T-helper 2 cell treated with Interferon-gamma antibody and Interleukin-4, amounts not matched to agents 5 μg/mL and 100 μg/mL, for 36 hours (primary cell): ENCODE measurements around the gene ALCAM.
A peak's percentile ranks its signal among the peaks of the same experiment; 100 is the strongest.

Experiments used
- DNase-seq: peaks from one replicate; pipeline ENCODE4 v3.0.0; 2021; ENCODE audit warnings: low spot score
- H3K27ac Mint-ChIP-seq: one replicate; pipeline ENCODE4 v1.8.0; 2021; ENCODE audit warnings: mild to moderate bottlenecking, mixed read lengths
- H3K27me3 Mint-ChIP-seq: one replicate; pipeline ENCODE4 v1.8.0; 2021; ENCODE audit warnings: low read depth, mixed read lengths
- H3K36me3 Mint-ChIP-seq: one replicate; pipeline ENCODE4 v1.8.0; 2021; ENCODE audit warnings: low read depth, mixed read lengths
- H3K4me1 Mint-ChIP-seq: one replicate; pipeline ENCODE4 v1.8.0; 2021; ENCODE audit warnings: low read depth, mixed read lengths
- H3K4me3 Mint-ChIP-seq: one replicate; pipeline ENCODE4 v1.8.0; 2022; ENCODE audit warnings: mild to moderate bottlenecking, moderate library complexity, mixed read lengths
- H3K9me3 Mint-ChIP-seq: one replicate; pipeline ENCODE4 v1.8.0; 2021; ENCODE audit warnings: mixed read lengths

Gene ALCAM

DNA sequence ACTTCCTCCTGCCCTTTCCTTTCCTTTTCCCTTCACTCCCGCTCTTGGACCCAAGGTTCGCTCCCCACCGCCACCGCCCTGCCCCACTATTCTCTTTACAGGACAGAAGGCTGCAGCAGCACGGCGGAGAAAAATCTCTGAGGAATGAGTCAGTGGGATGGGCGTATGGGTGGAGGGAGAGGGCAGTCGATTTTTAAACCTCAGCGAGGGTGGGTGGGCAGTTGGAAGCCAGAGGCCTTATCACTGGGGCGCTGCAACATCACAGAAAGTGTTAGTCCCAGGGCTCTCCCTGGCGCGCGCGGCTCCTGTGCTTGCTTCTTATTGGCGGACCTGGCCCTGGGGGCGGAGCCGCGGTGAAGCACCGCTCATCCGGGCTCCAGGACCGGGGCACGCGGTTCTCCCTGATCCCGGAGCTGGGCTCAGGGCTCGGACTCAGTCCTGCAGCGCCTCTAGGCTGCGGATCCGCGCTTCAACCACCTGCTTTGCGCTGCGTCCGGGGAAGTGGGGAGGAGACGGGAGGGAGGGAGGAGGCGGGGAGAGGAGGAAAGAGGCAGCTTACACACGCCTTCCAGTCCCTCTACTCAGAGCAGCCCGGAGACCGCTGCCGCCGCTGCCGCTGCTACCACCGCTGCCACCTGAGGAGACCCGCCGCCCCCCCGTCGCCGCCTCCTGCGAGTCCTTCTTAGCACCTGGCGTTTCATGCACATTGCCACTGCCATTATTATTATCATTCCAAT, at the start of gene ALCAM:
TSS of gene ALCAM (plus strand) at position 584 of the 737 bp plus-strand sequence.
- no peaks in the 10 kb centered on the region for H3K36me3 Mint-ChIP-seq
- H3K9me3 Mint-ChIP-seq, result no peaks in the 10 kb centered on the region
- H3K27me3 Mint-ChIP-seq, result peaks cover 31% of the 10 kb centered on the region
- peaks cover 32% of the 10 kb centered on the region for H3K4me1 Mint-ChIP-seq
- peak; percentile 89 for DNase-seq
- H3K27ac Mint-ChIP-seq, result peak within 1 kb of the TSS; percentile 96
- H3K4me3 Mint-ChIP-seq, result peak within 1 kb of the TSS; percentile 94

DNA sequence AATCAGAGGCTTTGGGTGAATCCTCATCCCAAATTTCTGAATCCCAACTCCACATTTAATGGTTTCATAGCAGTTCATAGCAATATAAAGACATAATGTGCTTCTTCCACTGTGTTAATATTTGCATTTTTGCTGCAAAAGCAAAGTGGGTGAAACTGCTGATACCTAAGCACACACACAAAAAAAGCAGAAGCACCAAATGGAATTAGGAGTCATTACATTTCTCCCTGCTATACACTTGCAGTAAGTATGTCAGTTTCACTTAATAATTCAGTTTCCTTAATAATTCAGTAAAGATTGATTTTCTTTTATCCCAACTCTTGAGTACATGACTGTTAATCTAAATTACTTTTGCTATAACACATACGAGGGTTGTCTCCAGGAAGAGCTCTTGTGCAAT, 48.9 kb upstream of the ALCAM start:
- no peak overlapping the region for H3K27ac Mint-ChIP-seq
- H3K4me1 Mint-ChIP-seq, result no peaks in the 10 kb centered on the region
- H3K9me3 Mint-ChIP-seq, result no peaks in the 10 kb centered on the region
- H3K27me3 Mint-ChIP-seq, result peaks cover 2% of the 10 kb centered on the region
- H3K36me3 Mint-ChIP-seq, result no peaks in the 10 kb centered on the region
- no peak for DNase-seq
- H3K4me3 Mint-ChIP-seq, result no peak overlapping the region

DNA sequence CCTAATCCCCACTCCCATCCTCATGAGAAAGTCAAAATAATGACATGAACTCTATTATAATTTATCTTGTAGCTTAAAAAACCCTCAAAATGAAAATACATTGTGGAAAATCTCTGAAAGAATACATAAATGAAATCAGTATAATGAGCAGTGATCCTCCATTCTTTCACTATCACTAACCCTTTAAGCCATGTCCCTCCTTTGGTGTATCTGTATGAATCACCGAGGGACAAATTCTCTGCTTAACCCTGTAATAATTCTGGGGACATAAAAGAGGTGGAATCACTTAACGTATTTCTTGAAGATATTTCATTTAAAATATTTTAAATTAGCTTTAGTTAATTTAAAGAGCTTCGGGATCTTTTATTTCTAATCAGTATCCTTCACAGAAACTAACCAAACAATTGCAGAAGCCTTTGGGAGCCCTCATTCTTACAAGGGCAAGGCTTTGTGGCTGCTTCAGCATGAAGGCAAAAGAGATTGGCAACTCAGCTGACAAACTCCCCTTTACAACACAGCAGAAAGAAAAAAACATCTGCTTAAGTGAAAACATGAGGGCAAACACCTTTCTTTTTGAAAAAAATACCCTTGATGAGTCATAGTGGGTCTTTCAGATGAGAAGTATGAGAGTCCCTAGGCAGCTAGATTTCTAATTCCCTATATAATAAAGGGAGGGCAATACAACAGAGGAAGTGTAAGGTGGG, 44.0 kb upstream of the ALCAM start:
- no peaks in the 10 kb centered on the region for H3K36me3 Mint-ChIP-seq
- H3K27ac Mint-ChIP-seq, result no peak overlapping the region
- H3K4me3 Mint-ChIP-seq, result no peak overlapping the region
- H3K27me3 Mint-ChIP-seq, result peaks cover 2% of the 10 kb centered on the region
- no peaks in the 10 kb centered on the region for H3K4me1 Mint-ChIP-seq
- no peaks in the 10 kb centered on the region for H3K9me3 Mint-ChIP-seq
- no peak for DNase-seq

DNA sequence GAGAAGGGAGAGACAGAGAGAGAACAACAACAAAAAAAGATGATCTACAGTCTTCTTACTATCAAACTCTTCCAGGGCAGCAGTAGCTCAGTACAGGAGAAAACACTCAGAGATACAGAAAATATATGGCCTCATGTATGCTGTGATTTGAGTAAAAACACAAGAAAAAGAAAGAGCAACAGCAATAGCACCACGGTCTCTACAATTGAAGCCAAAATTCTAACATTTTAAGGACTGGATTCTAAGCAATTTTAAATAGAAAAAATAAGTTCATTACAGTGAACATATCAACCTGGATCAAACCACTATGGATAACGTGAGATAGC, 43.5 kb upstream of the ALCAM start:
- no peak for DNase-seq
- H3K27me3 Mint-ChIP-seq, result no peaks in the 10 kb centered on the region
- no peaks in the 10 kb centered on the region for H3K9me3 Mint-ChIP-seq
- H3K36me3 Mint-ChIP-seq, result no peaks in the 10 kb centered on the region
- no peak overlapping the region for H3K27ac Mint-ChIP-seq
- H3K4me1 Mint-ChIP-seq, result no peaks in the 10 kb centered on the region
- H3K4me3 Mint-ChIP-seq, result no peak overlapping the region

DNA sequence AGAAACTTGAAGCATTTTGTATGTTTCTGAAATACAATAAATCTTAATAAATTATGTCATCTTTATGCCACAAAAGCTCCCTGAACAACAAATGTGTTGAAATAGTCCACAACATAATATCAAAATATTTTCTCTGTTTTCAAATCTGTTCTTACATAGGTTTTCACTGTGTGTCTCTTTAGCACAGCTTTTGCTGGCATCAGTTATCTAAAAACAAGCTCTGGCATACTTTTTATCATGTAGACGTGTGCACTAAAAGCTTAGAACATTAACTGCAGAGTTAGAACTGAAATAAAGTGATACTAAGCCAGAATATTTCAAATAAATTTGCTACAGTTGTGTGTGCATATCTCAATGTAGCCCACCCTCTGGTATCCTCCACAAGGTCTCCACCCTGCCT, 41.8 kb upstream of the ALCAM start:
- no peaks in the 10 kb centered on the region for H3K4me1 Mint-ChIP-seq
- H3K4me3 Mint-ChIP-seq, result no peak overlapping the region
- H3K27me3 Mint-ChIP-seq, result no peaks in the 10 kb centered on the region
- H3K9me3 Mint-ChIP-seq, result no peaks in the 10 kb centered on the region
- no peak overlapping the region for H3K27ac Mint-ChIP-seq
- no peaks in the 10 kb centered on the region for H3K36me3 Mint-ChIP-seq
- DNase-seq, result no peak

DNA sequence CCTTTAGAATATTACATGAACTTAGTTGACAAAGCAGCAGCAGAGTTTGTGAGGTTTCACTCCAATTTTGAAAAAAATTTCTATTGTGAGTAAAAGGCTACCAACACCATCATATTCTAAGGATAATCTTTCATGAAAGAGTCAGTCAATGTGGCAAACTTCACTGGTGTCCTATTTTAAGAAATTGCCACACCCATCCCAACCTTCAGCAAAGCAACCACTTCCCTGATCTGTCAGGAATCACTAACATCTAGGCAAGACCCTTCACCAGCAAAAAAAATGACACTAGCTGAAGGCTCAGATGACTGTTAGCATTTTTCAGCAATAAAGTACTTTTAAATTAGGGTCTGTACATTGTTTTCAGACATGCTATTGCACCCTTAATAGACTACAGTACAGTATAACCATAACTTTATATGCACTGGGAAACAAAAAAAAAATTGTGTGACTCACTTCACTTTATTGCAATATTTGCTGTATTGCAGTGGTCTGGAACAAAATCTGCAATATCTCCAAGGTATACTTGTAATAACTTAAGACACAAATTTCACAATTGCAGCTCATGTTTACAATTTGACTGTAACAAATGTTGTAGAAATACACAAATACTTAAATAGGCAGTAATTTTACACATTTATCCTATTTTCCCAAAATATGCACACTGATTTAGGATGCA, 38.9 kb upstream of the ALCAM start:
- H3K4me1 Mint-ChIP-seq, result no peaks in the 10 kb centered on the region

DNA sequence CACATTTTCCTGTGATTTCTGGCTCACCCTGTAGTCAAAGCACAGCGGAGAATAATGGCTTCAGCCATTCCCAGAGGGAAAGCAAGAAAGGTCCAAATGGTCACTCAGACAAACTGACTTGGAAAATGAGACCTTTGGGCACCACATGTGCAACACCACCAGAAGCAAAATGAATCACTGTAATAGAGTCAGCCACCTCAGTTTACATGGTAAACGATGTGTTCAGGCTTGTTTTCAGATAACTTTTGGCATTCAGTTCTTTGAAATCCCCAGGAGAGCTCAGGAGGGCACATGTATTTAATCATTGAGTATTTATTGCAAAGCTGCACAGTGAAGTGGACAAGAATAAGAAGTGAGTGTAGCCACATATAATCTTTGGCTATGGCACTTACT, 38.4 kb upstream of the ALCAM start:
- Mint-ChIP-seq H3K4me3 (no peak overlapping the region), H3K27ac (no peak overlapping the region), H3K9me3 (no peaks in the 10 kb centered on the region), H3K36me3 (no peaks in the 10 kb centered on the region), H3K4me1 (no peaks in the 10 kb centered on the region), H3K27me3 (peaks cover 2% of the 10 kb centered on the region)
- DNase-seq, result no peak

More for the DNA sequence above, 38.9 kb upstream of the ALCAM start:
- no peak for DNase-seq
- H3K27me3 Mint-ChIP-seq, result no peaks in the 10 kb centered on the region
- H3K27ac Mint-ChIP-seq, result no peak overlapping the region
- H3K36me3 Mint-ChIP-seq, result no peaks in the 10 kb centered on the region
- H3K9me3 Mint-ChIP-seq, result no peaks in the 10 kb centered on the region
- H3K4me3 Mint-ChIP-seq, result no peak overlapping the region

DNA sequence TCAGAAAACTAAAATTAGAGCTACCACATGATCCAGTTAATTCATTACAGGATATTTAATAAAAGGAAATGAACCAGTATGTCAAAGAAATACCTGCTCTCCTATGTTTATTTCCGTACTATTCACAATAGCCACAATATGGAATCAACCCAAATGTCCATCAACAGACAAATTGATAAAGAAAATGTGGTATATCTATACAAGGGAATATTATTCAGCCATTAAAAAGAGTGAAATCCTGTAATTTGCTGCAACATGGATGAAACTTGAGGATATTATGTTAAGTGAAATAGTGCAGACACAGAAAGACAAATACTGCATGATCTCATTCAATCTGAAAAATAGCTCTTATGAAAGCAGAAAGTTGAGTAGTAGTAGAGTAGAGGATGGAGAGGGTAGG, 33.7 kb upstream of the ALCAM start:
- Mint-ChIP-seq H3K36me3 (no peaks in the 10 kb centered on the region), H3K27ac (no peak overlapping the region), H3K27me3 (peaks cover 5% of the 10 kb centered on the region), H3K9me3 (no peaks in the 10 kb centered on the region), H3K4me3 (no peak overlapping the region), H3K4me1 (peaks cover 5% of the 10 kb centered on the region)
- DNase-seq, result no peak

DNA sequence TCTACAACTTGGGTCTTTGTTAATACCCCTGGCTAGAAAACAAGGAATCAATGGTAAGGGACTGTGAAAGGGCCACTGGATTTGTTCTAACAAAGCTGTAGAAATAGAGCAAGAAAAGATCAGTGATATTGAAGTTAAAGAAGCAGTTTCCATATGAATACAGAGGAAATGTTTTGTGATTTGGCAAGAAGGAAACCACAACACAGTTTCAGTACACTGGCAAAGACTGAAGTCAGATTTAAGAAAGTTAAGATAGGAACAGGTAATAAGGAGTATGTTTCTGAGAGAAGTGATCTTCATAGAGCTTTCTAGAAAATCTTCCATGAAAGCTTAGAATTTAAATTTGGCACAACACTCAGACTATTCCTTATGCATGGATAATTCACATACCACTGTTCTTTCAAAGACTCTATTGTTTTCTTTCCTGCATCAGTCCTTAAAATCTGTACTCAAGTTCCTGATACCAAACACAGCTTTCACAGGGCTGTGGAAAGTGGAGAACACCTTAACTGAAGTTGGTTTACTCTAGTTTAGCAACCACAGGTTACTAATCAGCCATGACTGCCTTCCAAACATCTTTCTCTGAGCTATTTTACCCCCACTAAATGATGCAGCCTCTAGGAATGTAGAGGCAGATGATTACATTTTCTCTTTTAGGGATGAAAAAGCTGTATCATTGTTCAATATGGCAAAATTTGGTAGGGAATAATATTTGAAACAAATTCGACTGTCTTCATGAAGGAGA, 32.4 kb upstream of the ALCAM start:
- H3K27ac Mint-ChIP-seq, result no peak overlapping the region
- DNase-seq, result no peak
- no peak overlapping the region for H3K4me3 Mint-ChIP-seq
- H3K9me3 Mint-ChIP-seq, result no peaks in the 10 kb centered on the region
- peaks cover 5% of the 10 kb centered on the region for H3K4me1 Mint-ChIP-seq
- no peaks in the 10 kb centered on the region for H3K36me3 Mint-ChIP-seq
- H3K27me3 Mint-ChIP-seq, result peaks cover 5% of the 10 kb centered on the region

DNA sequence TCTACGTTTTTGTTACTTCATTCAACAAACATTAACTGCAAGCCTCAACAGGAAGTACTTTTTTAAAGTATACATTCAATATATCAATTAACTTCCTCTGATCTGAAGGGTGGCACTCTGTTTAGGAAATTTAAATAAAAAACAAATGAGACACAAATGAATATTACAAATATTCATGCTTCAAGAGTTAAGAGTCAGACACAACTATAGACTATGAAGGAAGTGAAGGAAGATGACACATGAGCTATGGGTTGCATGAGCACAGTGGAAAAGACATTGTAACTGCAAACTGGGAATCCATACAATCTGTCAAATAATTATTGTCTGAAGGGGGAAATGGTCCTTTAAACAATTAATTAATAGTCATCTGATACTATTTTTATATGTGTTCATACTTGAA, 26.8 kb upstream of the ALCAM start:
- Mint-ChIP-seq H3K27me3 (peaks cover 10% of the 10 kb centered on the region), H3K27ac (no peak overlapping the region), H3K4me1 (no peaks in the 10 kb centered on the region), H3K36me3 (no peaks in the 10 kb centered on the region), H3K4me3 (no peak overlapping the region), H3K9me3 (no peaks in the 10 kb centered on the region)
- DNase-seq, result no peak

DNA sequence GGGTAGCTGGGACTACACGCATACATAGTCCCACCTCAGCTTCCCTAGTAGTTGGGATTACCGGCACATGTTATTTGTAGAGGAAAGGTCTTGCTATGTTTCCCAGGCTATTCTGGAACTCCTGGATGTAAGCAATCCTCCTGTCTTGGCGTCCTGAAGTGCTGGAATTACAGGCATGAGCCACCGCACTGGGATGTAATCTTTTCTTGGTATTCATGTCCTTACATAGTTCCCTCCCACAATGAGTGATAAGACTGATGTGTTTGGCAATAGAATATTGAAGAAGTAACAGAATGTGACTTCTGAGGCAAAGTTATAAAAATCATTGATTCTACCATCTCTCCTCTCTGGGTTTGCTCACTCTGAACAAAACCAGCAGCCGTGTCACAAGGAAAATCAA, 22.7 kb upstream of the ALCAM start:
- H3K9me3 Mint-ChIP-seq, result no peaks in the 10 kb centered on the region

DNA sequence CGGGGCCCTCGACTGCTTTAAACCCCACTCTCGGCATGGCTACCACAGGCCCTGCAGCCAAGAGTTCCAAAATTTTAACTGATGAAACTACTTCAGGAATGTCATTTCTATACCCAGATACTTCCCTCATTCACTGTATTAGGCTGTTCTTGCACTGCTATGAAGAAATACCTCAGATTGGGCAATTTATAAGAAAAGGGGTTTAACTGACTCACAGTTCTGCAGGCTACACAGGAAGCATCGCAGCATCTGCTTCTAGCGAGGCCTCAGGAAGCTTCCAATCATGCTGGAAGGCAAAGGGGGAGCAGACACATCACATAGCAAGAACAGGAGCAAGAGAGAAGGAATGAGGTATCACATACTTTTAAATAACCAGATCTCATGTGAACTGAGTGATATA, 21.6 kb upstream of the ALCAM start:
- Mint-ChIP-seq H3K36me3 (no peaks in the 10 kb centered on the region), H3K4me3 (no peak overlapping the region), H3K4me1 (no peaks in the 10 kb centered on the region), H3K9me3 (no peaks in the 10 kb centered on the region), H3K27me3 (peaks cover 11% of the 10 kb centered on the region), H3K27ac (no peak overlapping the region)
- no peak for DNase-seq

More for the DNA sequence above, 22.7 kb upstream of the ALCAM start:
- Mint-ChIP-seq H3K27me3 (peaks cover 8% of the 10 kb centered on the region), H3K27ac (no peak overlapping the region), H3K4me3 (no peak overlapping the region), H3K4me1 (no peaks in the 10 kb centered on the region), H3K36me3 (no peaks in the 10 kb centered on the region)
- no peak for DNase-seq

DNA sequence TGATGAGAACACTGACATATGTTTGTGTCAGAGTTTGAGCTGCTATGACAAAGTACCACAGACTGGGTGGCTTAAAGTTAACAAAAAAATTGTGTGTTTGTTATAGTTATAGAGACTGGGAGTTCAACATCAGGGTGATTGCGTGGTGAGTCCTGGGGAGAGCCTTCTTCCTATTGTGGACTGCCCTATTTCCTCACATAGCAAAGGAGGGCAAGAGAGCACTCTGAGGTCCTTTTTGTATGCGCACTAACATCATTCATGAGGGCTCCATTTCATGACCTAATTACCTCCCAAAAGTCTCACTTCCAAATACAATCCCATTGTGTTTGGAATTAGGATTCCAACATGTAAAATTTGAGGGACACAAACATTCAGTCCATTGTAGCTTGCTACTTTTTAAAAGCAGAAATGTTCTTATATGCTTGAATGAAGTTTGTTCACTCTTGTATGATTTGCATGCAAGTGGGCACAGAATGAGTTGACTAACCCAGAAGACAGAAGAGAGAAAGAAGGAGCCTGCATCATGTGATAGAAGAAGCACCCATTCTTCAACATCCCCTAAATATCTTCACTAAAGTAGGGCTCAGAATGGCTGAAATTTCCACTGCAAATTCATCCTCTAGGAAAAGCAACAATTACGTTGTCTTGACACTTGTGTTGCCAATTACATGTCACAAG, 18.9 kb upstream of the ALCAM start:
- Mint-ChIP-seq H3K9me3 (no peaks in the 10 kb centered on the region), H3K27ac (no peak overlapping the region), H3K36me3 (no peaks in the 10 kb centered on the region)

More for the DNA sequence above, 18.9 kb upstream of the ALCAM start:
- Mint-ChIP-seq H3K4me1 (no peaks in the 10 kb centered on the region), H3K4me3 (no peak overlapping the region), H3K27me3 (peaks cover 19% of the 10 kb centered on the region)
- no peak for DNase-seq
